Activated effector memory CD4-positive, alpha-beta T cell treated with anti-CD3 and anti-CD28 coated beads, Interleukin-2, amount 50 U/mL, for 16 hours (primary cell): ENCODE measurements around the gene PNCK.
A peak's percentile ranks its signal among the peaks of the same experiment; 100 is the strongest.

Experiments used
- DNase-seq: peaks from one replicate; pipeline ENCODE4 v3.0.0-alpha.2; 2020

The PNCK gene

DNA sequence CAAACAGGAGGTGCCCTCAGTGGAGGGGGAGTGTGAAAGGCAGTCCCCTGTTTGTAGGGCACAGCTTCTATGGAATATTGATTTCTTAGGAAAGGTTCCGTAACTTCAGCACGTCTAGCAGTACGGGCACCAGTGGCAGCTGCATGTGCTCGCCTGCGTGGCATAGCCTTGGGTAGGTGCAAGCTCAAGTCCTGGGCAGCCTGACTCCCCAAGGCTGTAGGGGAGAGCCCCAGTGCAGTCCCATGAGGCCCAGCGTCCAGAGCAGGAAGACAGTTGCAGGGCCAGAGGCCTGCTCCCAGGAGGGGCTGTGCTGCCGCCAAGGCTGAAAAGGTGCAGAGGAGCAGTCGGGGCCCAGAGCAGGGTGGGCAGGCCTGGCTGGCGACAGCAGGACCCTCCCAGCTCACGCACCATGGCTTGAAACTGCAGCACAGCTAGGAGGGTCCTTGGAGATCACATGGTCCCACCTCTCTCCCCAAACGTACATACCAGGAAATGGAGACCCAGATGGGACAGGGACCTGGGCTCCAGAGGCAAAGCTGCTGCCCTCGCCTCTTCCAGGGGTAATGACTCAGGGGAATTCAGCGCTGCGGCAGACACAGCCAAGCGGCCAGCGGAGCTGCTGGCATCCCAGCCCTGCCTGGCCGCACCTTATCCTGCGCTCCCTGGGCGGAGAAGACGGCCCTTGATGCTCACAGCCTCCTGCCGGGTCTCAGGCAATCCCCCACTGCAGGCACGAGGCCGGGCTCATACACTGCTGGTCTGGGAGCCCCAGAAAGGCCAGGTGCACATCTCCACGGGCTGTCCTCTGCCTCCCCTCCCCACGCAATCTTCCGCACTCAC lies 32.7 kb downstream of the PNCK start:
- no peak for DNase-seq

DNA sequence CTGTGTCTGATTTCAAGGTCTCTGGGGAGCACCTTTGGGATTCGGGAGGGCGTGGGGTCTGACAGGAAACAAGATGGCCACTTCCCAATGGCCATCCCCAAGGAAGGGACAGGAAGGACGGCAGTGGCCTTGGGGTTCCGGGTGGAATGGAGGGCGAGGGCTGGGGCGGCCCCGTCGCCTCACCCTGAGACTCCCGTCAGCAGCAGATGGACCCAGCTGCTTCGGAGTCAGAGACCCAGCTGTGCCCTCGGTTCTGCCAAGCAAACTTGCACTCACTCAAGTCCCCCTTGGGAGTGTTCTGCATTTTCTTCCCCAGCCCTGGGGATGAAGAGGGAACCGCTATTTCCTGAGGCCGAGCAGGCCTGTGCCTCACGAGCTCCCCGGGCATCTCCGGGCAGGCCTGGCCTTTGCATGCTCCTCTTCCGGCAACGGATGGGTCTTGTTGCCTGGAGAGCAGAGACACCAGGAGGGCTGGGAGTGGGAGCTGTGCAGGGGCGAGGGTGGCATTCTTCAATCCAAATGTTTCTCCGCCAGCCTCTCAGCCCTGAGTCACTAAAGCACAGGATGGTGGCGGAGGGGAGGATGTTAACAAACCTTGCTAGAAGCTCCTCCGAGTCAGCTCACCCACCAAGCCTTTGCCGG lies 33.4 kb downstream of the PNCK start:
- DNase-seq: no peak

DNA sequence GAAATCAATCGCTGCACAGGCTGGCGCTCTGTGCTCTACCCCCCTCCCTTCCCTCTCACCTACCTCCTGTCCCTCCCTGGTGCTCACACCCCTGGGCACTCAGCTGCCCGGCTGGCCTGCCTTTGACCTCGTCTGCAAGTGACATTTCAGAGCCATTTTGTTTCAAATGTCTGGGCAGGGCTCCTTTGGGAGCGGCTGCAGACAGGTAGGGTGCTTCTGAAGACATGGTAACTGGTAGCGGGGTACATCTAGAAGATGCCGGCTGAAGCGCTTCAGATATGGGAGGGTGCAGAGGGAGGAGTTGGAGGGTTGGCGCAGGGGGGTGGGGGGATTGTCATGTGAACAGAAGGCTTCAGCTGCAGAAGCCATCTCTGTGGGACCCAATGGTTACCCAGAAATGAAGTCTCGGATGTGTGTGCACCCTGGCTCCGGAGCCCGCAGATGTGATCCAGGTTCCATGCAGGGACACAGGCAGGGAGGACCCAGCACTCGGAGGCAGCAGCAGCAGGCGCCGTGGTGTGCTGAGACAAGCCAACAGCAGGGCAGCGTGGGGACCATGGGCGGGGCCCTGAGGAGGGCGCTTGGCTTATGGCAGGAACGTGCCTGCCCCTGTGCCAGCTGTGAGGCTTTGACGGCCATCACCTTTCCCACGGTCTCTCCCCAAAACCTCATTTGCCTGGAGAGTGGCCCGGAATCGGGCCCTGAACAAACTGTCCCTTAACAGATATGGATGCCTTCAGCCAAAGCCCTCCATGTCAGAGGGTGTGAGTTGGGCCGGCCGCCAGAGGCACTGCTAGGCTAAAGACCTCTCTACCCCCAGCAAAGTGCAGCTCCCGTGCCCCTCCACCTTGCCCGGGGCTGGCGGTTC lies 34.2 kb downstream of the PNCK start:
- DNase-seq: no peak

DNA sequence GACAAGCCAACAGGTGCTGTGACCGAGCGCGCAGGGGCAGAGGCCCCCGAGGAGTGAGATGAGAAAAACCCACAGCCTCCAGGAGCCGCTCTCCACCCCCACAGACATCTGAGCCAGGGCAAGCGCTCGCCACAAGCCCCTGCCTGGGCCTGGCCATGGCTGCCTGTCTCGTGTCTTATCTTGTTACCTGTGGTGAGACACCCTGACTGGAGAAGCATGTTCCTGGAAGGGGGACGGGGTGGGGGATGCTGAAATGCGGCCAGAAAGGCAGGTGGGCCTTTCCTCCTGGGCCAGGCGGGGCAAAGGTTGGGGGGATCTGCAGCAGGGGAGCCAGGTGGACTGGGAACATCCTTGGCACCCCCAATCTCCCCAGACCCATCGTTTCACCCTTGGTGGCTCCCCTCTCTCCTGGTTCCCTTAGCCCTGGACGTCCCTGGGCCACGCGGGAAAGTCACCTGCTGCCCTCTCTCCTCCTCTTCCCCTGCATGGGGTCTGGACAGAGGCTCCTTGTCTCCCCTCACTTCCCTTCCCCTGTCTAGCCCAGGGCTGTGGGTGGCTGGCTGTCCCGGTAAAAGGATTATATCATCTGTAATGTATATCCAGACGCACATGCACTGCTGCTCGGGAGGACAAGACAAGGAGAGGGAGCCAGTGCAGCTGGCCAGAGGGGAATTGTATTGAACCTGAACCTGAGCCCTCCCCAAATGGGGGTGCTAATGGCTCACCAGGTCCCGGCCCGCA lies 35.0 kb downstream of the PNCK start:
- DNase-seq: no peak

DNA sequence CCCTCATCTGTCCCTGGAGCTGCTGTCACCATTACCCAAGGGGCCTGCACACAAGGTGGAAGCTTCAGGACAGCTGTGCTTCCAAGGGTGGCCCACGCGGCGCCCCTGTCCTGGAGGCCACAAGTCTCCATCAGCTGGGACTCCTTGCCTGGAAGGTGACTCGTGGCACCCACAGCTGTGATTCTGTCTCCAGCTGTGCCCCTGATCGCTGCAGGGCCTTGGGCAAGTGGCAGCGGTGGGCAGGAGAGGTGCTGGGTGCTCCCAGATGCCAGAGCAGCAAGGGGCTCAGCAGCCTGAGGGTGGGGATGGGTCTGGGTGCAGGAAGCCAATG lies 35.6 kb downstream of the PNCK start:
- no peak for DNase-seq

DNA sequence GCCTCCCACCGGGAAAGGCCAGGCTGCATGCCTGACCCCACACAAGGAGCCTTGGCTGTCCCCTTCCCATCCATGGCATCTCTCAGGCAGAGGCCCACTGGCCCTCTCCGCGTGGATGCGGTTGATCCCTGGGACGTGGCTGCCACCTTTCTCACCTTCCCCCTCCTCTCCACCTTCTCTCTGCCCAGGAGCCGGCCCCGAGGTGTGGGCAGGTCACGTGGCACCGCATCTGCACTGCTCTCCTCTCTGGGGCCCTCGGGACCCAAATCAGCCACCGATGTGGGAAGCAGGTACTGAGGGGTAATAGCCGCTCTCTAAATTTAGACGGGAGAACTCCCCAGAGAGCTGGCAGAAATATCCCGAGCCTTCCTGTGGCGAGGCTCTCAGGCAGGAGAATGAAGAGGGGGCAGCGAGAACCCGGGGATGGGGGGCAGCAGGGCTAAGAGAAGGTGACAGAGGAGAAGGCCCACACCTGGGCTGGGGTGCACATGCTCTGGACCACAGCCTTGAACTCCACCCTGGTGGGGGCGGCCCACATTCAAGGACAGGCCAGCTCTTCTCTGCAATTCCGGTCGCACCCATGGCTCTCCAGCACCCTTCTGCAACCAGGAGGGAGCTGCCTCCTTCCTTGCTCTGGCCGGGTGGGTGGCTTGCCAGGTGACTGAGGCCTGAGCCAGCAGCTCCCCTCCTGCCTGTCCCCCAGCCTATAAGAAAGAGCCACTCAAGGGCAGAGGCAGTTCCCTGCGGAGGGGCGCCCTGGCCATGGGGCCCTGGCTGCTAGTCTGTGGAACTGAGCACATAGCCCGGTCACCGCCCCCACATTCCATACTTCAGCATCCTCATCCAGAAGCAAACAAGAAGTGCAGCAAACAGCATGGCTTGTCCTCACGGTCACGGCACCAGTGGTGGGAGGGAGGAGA lies 36.2 kb downstream of the PNCK start:
- no peak for DNase-seq

DNA sequence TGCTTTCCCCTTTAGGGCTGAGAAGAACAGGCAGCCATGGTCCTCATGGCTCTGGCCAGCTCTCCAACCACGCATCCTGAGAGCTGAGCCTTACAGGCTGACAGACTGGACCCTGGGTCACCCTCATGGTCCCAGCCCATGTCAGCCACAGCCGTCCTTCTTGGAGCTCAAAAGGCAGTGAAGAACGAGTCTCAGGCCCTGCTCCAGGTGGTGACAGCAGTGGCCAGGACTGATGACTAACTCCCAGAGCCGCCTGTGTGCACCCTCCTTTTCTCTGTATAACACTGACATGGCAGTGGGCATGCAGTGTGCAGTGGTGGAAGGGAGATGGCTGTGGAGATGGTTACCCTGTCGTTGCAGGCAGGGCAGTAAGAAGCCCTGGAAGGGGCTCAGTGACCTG lies 36.9 kb downstream of the PNCK start:
- DNase-seq: no peak

DNA sequence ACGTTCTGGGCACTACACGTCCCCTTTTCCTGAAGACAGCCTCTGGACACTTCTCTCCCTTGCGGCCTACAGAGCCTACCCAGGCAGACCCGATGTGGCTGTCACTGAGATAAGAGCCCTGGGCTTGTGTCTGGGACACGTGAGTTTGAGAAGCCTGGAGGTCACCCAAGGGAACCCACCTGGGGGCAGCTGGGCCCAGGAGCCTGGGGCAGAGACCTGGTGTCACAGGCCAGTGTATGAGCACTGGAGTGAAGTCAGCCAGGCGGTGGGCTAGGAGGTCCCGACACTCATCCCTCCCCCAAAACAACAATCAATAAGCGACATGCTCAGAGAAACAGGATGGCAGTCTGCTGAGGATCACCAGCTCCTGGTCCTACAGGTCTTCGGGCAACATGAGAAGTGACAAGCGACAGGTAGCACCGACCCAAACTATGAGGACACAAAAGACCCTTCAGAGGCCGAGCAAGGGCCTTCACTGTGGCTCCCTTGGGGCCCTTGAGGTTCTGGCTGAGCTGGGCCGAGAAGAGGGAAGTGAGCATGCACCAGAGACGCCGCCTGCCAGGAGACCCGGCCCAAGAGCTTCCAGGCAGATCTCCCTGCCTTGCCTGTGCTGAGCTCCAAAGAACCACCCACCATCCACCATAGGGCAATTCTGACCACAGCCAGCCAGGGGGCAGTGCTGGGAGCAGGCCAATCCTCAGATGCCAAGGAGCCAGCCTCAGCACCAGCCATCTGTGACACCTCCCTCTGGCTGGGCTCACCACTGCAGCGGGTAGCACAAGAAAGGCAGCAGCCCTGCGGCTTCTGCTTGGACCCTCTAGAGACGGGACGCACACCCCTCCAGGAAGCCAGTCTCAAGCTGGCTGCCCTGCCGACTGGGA lies 37.6 kb downstream of the PNCK start:
- no peak for DNase-seq

DNA sequence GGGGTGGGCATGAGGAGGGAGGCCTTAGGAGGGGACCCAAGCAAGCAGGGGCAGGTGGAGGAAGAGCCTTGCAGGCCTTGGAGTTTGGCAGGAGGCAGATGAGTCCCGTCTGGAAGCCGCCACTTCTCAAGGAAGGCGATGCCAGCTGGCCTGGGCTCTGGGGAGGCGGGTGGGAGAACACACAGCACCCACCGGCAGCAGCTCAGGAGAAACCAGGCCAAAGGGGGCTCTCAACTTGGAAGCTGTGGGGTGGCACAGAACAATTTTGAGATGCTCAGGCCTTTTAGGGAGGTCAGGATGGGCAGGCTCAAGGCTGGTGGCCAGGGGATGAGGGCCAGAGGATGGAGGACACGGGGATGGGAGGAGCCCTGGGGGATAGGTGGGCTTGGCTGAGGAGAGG lies 38.2 kb downstream of the PNCK start:
- no peak for DNase-seq

- no peak for DNase-seq
These were observed 38.8 kb downstream of the PNCK start for GRCh38 chrX:153634832-153635231.

DNA sequence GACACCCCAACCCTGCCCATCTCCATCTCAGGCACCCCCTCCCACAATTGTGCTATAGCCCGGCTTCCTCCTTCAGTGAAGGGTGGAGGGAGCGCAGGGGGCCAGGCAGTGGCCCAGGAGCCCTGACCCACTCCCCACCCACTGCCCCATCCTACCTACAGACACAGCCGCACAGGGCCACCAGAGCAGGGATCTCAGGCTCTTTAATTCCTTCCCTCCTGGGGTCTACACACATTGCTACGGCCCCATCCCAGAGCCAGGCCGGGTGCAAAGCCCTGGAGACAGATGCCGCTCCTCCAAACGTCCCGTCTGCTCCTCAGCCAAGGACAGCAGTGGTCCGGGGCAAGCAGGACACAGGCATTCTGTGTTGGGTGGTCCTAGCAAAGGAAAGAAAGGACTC lies 39.4 kb downstream of the PNCK start:
- no peak for DNase-seq

- peak; percentile 14 for DNase-seq
These were observed 39.9 kb downstream of the PNCK start for GRCh38 chrX:153633607-153634180.

DNA sequence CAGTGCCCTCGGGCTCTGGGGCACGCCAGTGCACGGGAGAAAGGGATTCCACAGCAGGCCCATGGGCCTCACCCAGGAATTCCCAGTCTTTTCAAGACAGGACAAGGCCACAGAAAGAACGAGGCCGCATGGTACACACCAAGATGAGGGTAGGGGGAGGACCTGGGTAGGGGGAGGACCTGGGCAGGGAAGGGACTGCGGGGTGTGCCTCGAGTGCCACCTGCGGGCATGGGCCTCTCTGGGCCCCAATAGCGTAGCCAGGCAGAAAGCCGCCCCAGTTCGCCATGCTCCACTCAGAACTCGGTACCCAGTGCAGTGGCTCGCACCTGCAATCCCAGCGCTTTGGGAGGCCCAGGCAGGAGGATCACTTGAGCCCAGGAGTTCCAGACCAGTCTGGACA lies 40.6 kb downstream of the PNCK start:
- peak; percentile 21 for DNase-seq

GRCh38 chrX:153632595-153632946 lies 41.0 kb downstream of the PNCK start:
- peak; percentile 16 for DNase-seq

GRCh38 chrX:153631907-153632594 lies 41.6 kb downstream of the PNCK start:
- DNase-seq: peak; percentile 2

GRCh38 chrX:153631346-153631745 lies 42.3 kb downstream of the PNCK start:
- no peak for DNase-seq

DNA sequence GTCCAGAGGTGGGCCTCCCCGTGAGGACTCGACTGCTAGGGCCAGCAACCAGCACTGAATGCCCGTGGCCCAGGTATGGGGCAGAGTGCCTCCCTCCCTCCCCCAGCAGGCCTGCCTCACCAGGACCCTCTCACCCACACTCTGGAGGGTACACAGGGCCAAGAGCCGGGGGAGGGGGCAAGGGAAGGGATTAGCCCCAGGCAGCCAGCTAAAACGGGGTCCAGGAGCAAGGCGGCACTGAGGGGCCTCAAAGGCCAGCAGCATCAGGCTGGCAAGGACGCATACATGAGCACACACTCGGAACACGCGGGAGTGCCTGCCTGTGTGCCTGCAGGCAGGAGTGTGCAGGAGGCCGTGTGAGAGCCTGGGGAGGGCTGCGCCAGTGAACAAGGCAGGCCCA lies 44.9 kb downstream of the PNCK start:
- no peak for DNase-seq

- no peak for DNase-seq
These were observed 45.5 kb downstream of the PNCK start for GRCh38 chrX:153628129-153628528.

- peak; percentile 21 for DNase-seq
These were observed 45.9 kb downstream of the PNCK start for GRCh38 chrX:153627675-153628111.
